ENCODE results near the gene SYNGAP1. TPM values are rescaled to one million over a fixed set of nuclear protein-coding genes. Genes with fewer than 3 reads are reported as not detected.

SYNGAP1 gene
- total and polyA plus RNA-seq, 2 experiments from 2014 or later, result 13.9 to 45.0 TPM

DNA sequence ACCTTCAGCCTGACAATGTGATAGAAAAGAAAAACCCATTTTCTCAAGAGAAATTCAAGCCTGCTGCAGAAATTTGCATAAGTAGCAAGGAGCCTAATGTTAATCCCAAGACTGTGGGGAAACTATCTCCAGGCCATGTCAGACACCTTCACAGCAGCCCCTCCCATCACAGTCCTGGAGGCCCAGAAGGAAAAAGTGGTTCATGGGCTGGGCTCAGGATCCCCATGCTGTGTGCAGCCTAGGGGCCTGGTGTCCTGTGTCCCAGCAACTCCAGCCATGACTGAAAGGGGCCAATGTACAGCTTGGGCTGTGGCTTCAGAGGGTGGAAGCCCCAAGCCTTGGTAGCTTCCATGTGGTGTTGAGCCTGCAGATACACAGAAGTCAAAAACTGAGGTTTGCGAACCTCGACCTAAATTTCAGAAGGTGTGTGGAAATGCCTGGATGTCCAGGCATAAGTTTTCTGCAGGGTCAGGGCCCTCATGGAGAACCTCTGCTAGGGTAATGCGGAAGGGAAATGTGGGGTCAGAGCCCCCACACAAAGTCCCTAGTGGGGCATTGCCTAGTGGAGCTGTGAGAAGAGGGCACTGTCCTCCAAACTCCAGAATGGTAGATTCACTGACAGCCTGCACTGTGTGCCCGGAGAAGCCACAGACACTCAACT is 46.3 kb downstream of the SYNGAP1 start:
- Histone ChIP-seq H3F3A (replicated peaks; ENCODE audit: low read depth) (no peaks in the 10 kb centered on the region), H3K4me3 (no peak overlapping the region), H3K27me3 (ENCODE audit: insufficient read depth) (no peaks in the 10 kb centered on the region), H4K20me1 (replicated peaks; ENCODE audit: insufficient read depth) (no peaks in the 10 kb centered on the region), H3K36me3 (ENCODE audit: insufficient read depth) (no peaks in the 10 kb centered on the region), H3K79me2 (replicated peaks; ENCODE audit: insufficient read depth) (no peaks in the 10 kb centered on the region), H3K27ac (ENCODE audit: low read depth) (no peak overlapping the region), H2AFZ (no peak overlapping the region), H3K9me2 (ENCODE audit: insufficient read depth) (no peaks in the 10 kb centered on the region), H3K4me2 (no peak overlapping the region), H3K4me1 (ENCODE audit: insufficient read depth) (no peaks in the 10 kb centered on the region)
- Mint-ChIP-seq H3K27ac (no peak overlapping the region), H3K4me1 (no peaks in the 10 kb centered on the region), H3K9me3 (peaks cover 15% of the 10 kb centered on the region), H3K27me3 (ENCODE audit: insufficient read depth, low read depth, poor library complexity) (no peaks in the 10 kb centered on the region), H3K36me3 (ENCODE audit: low read depth) (0 out of 3 replicates have a peak, but pooled peaks cover 3% of the 10 kb centered on the region), H3K4me3 (no peak overlapping the region)
- no peak for TF ChIP-seq JUNB (IDR thresholded peaks at IDR 0.05; ENCODE audit: unreplicated experiment)
- no peak for TF ChIP-seq ZNF331 (CRISPR knock-in tag; IDR thresholded peaks at IDR 0.05; ENCODE audit: low read depth)
- no peak for TF ChIP-seq ZNF114 (CRISPR knock-in tag; IDR thresholded peaks at IDR 0.05)
- TF ChIP-seq, protein P1, sequence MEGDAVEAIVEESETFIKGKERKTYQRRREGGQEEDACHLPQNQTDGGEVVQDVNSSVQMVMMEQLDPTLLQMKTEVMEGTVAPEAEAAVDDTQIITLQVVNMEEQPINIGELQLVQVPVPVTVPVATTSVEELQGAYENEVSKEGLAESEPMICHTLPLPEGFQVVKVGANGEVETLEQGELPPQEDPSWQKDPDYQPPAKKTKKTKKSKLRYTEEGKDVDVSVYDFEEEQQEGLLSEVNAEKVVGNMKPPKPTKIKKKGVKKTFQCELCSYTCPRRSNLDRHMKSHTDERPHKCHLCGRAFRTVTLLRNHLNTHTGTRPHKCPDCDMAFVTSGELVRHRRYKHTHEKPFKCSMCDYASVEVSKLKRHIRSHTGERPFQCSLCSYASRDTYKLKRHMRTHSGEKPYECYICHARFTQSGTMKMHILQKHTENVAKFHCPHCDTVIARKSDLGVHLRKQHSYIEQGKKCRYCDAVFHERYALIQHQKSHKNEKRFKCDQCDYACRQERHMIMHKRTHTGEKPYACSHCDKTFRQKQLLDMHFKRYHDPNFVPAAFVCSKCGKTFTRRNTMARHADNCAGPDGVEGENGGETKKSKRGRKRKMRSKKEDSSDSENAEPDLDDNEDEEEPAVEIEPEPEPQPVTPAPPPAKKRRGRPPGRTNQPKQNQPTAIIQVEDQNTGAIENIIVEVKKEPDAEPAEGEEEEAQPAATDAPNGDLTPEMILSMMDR (conservative IDR thresholded peaks at IDR 0.05; ENCODE audit: low read depth in 2 of 2), result no peak
- no peak for TF ChIP-seq CREB1 (CRISPR knock-in tag; IDR thresholded peaks at IDR 0.05; ENCODE audit: low read depth)
- no peak for TF ChIP-seq STAT1 (IDR thresholded peaks at IDR 0.05; ENCODE audit: unreplicated experiment)
- TF ChIP-seq EZH2 (IDR thresholded peaks at IDR 0.05; ENCODE audit: low read depth, unreplicated experiment), result no peak
- TF ChIP-seq, protein P2, sequence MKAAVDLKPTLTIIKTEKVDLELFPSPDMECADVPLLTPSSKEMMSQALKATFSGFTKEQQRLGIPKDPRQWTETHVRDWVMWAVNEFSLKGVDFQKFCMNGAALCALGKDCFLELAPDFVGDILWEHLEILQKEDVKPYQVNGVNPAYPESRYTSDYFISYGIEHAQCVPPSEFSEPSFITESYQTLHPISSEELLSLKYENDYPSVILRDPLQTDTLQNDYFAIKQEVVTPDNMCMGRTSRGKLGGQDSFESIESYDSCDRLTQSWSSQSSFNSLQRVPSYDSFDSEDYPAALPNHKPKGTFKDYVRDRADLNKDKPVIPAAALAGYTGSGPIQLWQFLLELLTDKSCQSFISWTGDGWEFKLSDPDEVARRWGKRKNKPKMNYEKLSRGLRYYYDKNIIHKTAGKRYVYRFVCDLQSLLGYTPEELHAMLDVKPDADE (IDR thresholded peaks at IDR 0.05), result no peak
- TF ChIP-seq, protein P3, sequence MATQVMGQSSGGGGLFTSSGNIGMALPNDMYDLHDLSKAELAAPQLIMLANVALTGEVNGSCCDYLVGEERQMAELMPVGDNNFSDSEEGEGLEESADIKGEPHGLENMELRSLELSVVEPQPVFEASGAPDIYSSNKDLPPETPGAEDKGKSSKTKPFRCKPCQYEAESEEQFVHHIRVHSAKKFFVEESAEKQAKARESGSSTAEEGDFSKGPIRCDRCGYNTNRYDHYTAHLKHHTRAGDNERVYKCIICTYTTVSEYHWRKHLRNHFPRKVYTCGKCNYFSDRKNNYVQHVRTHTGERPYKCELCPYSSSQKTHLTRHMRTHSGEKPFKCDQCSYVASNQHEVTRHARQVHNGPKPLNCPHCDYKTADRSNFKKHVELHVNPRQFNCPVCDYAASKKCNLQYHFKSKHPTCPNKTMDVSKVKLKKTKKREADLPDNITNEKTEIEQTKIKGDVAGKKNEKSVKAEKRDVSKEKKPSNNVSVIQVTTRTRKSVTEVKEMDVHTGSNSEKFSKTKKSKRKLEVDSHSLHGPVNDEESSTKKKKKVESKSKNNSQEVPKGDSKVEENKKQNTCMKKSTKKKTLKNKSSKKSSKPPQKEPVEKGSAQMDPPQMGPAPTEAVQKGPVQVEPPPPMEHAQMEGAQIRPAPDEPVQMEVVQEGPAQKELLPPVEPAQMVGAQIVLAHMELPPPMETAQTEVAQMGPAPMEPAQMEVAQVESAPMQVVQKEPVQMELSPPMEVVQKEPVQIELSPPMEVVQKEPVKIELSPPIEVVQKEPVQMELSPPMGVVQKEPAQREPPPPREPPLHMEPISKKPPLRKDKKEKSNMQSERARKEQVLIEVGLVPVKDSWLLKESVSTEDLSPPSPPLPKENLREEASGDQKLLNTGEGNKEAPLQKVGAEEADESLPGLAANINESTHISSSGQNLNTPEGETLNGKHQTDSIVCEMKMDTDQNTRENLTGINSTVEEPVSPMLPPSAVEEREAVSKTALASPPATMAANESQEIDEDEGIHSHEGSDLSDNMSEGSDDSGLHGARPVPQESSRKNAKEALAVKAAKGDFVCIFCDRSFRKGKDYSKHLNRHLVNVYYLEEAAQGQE (IDR thresholded peaks at IDR 0.05; ENCODE audit: unreplicated experiment), result no peak
- TF ChIP-seq POLR2AphosphoS5 (IDR thresholded peaks at IDR 0.05; ENCODE audit: low read depth), result no peak
- no peak for TF ChIP-seq EZH2phosphoT487 (IDR thresholded peaks at IDR 0.05; ENCODE audit: unreplicated experiment)
- TF ChIP-seq, protein P4, sequence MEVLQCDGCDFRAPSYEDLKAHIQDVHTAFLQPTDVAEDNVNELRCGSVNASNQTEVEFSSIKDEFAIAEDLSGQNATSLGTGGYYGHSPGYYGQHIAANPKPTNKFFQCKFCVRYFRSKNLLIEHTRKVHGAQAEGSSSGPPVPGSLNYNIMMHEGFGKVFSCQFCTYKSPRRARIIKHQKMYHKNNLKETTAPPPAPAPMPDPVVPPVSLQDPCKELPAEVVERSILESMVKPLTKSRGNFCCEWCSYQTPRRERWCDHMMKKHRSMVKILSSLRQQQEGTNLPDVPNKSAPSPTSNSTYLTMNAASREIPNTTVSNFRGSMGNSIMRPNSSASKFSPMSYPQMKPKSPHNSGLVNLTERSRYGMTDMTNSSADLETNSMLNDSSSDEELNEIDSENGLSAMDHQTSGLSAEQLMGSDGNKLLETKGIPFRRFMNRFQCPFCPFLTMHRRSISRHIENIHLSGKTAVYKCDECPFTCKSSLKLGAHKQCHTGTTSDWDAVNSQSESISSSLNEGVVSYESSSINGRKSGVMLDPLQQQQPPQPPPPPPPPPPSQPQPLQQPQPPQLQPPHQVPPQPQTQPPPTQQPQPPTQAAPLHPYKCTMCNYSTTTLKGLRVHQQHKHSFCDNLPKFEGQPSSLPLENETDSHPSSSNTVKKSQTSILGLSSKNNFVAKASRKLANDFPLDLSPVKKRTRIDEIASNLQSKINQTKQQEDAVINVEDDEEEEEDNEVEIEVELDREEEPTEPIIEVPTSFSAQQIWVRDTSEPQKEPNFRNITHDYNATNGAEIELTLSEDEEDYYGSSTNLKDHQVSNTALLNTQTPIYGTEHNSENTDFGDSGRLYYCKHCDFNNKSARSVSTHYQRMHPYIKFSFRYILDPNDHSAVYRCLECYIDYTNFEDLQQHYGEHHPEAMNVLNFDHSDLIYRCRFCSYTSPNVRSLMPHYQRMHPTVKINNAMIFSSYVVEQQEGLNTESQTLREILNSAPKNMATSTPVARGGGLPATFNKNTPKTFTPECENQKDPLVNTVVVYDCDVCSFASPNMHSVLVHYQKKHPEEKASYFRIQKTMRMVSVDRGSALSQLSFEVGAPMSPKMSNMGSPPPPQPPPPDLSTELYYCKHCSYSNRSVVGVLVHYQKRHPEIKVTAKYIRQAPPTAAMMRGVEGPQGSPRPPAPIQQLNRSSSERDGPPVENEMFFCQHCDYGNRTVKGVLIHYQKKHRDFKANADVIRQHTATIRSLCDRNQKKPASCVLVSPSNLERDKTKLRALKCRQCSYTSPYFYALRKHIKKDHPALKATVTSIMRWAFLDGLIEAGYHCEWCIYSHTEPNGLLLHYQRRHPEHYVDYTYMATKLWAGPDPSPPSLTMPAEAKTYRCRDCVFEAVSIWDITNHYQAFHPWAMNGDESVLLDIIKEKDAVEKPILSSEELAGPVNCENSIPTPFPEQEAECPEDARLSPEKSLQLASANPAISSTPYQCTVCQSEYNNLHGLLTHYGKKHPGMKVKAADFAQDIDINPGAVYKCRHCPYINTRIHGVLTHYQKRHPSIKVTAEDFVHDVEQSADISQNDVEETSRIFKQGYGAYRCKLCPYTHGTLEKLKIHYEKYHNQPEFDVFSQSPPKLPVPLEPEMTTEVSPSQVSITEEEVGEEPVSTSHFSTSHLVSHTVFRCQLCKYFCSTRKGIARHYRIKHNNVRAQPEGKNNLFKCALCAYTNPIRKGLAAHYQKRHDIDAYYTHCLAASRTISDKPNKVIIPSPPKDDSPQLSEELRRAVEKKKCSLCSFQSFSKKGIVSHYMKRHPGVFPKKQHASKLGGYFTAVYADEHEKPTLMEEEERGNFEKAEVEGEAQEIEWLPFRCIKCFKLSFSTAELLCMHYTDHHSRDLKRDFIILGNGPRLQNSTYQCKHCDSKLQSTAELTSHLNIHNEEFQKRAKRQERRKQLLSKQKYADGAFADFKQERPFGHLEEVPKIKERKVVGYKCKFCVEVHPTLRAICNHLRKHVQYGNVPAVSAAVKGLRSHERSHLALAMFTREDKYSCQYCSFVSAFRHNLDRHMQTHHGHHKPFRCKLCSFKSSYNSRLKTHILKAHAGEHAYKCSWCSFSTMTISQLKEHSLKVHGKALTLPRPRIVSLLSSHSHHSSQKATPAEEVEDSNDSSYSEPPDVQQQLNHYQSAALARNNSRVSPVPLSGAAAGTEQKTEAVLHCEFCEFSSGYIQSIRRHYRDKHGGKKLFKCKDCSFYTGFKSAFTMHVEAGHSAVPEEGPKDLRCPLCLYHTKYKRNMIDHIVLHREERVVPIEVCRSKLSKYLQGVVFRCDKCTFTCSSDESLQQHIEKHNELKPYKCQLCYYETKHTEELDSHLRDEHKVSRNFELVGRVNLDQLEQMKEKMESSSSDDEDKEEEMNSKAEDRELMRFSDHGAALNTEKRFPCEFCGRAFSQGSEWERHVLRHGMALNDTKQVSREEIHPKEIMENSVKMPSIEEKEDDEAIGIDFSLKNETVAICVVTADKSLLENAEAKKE (CRISPR knock-in tag; IDR thresholded peaks at IDR 0.05), result no peak
- TF ChIP-seq NANOG (IDR thresholded peaks at IDR 0.05; ENCODE audit: borderline replicate concordance), result no peak
- DNase-seq (ENCODE audit: low spot score) (no peak), ATAC-seq (no peak)

Data from GM23338 (cell line).